HL-60/S4 treated with retinoic acid at 250 ng/mL for 4 days and 3 days (cell line): ENCODE data around the gene PORCN.

Source experiments
- in situ Hi-C: fragments of 300-500 bp; cut with MboI; formaldehyde crosslinking; loops from 2 replicates; pipeline ENCODE4 v1.7.0; 2022; ENCODE audit warnings: low sequenced_read_pairs

Gene PORCN

DNA sequence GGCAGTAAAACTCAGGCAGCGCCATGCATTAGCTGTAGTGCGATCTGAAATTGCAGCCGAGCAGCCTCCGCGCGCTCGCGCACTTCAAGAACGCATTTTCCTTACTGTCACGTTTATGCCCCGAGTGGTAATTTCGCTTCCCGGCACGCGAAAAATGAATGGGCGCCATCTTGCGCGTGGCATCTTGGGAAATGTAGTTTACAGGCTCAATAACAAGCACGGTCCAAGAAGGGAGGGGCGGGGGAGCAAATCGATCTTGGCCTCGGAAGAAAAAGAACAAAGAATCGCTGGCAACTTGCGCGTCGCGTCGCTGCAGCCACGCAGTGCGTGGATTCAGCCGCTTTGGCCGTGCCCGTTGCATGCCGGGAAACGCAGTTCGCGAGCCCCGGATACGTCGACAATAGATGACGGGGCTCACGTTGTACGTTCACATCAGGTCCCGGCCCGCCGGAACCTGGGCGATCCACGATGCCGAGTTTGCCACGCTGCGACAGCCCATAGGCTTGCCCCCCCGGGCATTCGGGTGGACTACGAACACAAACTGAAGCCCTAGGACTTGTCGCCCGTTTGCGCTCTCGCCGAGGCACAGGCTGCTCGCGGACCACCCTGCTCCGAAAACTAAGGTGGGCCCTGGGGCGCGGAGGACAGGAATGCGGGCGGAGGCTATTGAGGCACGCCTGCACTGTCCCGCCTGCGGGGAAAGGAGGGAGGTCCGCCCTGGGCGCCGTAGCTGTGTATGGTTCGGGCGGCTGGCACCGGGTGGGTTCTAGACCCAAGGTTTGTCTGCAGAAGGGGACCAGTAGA, 32.8 kb upstream of the PORCN start, which contains the start of gene FTSJ1:
FTSJ1 (plus strand) TSS at position 426 of the 804 bp plus-strand sequence. CDS start 1,849 bp downstream, outside the sequence.
- in situ Hi-C loops, result loop anchor here (25.0 kb wide), 2 partner anchors 389 to 664 kb away; no protein-coding TSS in a partner anchor

DNA sequence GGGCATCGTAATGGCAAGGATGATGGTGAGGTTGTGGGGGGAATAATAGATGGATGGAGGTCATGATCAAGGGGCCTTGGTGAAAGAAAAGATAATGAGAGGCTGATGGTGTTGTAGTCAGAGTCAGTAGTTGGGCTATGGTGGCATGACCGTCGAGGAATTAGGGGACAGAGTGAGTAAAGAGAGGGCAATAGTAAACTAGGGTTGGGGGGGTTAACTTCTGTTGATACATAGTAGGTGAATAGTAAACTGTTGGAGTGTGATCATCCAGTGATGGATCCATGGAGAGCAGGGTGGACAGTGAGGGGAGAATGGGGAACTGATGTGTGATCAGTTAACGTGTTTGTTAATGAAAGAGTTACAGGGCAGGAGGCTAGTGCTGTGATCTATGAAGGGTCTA, 31.9 kb upstream of the PORCN start:
- in situ Hi-C loops, result loop anchor here (25.0 kb wide), 2 partner anchors 390 to 665 kb away; no protein-coding TSS in a partner anchor

DNA sequence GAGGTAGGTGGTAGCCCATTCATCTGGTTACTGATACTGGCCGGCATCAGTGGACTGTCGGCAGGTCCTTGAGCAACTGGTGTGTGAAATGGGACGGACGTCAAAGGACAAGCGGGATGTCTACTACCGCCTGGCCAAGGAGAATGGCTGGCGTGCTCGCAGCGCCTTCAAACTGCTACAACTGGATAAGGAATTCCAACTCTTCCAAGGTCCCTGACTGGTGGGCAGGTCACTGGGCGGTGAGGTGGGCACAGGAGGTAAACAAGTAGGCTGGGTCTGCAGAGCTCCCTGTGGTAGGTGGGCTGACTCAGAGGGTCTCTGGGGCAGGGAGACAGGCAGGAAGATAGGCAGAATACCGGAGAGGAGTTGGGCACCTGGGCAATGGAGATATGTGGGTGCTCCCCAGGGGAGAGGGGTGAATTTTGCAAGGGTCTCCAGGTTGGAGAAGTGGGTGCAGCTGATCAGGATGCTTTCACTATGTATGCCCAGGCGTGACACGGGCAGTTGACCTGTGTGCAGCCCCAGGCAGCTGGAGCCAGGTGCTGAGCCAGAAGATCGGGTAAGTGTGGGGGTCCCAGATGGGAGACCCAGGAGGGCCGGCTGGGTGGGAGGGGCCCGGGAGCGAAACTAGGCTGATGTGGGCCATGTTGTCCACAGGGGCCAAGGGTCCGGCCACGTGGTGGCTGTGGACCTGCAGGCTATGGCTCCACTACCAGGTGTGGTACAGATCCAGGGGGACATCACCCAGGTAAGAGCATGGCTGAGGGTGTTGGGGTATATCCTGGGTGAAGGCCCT, 30.6 kb upstream of the PORCN start:
- in situ Hi-C loops, result loop anchor here (25.0 kb wide), 2 partner anchors 391 to 666 kb away; no protein-coding TSS in a partner anchor

DNA sequence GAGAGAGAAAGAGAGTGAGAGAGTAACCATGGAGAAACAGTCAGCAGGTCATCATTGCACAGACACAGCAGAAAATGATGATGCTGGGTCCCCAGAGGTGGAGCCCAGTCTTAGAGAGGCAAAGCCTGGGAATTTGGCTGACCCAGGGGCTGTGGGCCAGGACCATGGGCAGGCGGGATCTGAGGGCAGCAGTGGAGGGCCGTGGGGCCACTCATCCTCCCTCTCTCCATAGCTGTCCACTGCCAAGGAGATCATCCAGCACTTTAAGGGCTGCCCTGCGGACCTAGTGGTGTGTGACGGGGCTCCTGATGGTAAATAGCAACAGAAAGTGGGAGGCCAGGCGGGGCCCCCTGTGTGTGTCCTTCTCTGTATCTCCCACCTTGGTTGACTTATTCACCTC, 30.0 kb upstream of the PORCN start:
- in situ Hi-C loops, result loop anchor here (25.0 kb wide), 2 partner anchors 392 to 667 kb away; no protein-coding TSS in a partner anchor

DNA sequence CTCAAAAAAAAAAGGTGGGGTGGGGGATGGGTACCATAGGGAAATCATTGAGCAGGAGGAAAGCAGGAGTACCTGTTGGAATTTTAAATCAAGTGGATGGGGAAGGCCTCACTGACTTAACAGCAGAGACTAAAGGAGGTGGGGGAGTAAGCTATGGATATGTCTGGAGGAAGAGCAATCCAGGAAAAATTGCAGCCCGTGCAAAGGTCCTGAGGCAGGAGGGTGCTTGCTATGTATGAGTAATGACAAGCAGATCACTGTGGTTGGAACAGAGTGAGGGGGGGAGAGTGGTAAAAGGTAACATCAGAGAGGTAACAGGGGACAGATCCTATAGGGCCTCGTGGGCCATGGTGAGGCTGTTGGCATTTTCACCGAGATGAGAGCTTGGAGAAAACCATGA, 28.6 kb upstream of the PORCN start:
- in situ Hi-C loops, result loop anchor here (25.0 kb wide), 2 partner anchors 393 to 668 kb away; no protein-coding TSS in a partner anchor

DNA sequence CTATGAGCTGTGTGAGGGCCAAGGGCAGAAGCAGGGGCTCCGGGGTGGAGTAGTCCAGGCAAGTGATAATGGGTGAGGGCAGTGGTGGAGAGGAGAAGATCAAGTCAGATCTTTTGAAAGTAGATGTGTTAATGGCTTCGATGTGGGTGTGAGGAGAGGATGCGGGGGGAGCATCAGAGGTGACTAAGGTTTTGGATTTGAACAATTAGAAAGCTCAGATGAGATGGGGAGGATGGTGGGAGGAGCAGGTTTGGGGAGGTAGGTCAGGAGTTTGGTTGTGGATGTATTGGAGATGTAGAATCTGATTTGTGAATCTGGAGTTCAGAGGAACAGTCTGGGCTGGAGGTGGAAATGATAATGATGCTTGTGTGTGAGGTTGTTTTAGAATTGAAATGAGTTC, 28.2 kb upstream of the PORCN start:
- in situ Hi-C loops, result loop anchor here (25.0 kb wide), 2 partner anchors 393 to 668 kb away; no protein-coding TSS in a partner anchor

DNA sequence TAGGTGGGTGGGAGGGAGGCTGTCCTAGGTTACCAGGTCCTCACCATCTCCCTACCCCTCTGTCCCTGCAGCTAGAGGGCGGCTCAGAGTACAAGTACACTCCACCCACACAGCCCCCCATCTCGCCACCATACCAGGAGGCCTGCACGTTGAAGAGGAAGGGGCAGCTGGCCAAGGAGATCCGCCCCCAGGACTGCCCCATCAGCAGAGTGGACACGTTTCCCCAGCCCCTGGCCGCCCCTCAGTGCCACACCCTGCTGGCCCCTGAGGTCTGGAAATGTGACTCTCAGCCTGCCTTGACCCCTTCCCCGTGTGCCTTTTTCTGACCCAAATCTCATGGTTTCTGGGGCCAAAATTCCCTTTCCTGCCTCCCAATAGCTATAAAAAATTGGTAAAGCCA, 26.3 kb upstream of the PORCN start:
- in situ Hi-C loops, result loop anchor here (25.0 kb wide), 2 partner anchors 395 to 670 kb away; no protein-coding TSS in a partner anchor

DNA sequence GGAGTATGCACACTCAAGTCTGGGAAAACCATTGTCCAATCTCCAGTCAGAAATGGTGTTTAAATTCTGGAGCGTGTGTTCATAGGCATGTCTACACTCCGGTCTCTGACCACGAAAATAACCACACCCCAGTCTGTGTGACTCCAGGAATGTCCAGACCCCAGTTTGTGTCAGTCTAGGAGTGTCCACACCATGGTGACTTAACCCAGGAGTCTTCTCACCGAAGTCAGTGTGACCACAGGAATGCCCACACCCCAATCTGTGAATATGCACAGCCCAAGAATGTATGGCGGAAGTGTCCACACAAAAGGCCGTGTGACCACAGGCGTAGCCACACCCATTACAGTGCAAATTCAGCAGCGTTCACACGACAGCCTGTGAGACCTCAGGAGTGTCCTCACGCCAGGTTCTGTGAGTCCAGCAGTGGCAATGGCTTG, 21.4 kb upstream of the PORCN start:
- in situ Hi-C loops, result loop anchor here (25.0 kb wide), 2 partner anchors 400 to 675 kb away; no protein-coding TSS in a partner anchor

DNA sequence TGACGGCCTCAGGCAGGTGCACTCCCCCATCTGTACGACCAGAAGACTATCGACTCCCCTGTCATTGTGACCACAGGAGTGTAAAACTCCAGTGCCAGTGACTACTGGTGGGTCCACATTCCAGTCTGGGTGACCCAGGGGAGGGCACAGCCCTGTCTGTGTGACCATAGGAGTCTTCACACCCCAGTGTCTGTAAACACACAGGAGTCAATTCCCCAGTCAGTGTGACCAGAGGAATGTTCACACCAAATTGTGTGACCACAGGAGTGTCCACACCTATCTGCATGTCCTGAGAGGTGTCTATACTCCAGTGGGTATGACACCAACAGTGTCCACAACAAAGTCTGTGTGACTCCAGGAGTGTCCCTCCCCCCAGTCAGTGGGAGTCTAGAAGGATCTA, 20.8 kb upstream of the PORCN start:
- in situ Hi-C loops, result loop anchor here (25.0 kb wide), 2 partner anchors 401 to 676 kb away; no protein-coding TSS in a partner anchor

DNA sequence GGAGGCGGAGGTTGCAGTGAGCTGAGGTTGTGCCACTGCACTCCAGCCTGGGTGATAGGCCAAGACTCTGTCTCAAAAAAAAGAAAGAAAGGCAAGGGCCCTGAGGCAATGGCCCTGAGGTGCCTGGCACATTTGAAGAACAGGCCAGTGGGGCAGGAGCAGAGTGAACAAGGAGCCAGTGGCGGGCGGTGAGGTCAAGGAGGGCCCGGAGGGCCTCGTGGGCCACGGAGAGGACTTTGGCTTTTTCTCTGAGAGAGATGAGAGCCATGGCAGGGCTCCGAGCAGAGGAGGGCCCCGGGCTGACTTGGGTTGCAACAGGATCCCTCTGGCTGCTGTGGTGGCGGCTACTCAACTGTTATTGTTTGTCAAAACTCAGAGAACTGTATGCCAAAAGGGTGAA, 19.5 kb upstream of the PORCN start:
- in situ Hi-C loops, result loop anchor here (25.0 kb wide), 2 partner anchors 402 to 677 kb away; no protein-coding TSS in a partner anchor

DNA sequence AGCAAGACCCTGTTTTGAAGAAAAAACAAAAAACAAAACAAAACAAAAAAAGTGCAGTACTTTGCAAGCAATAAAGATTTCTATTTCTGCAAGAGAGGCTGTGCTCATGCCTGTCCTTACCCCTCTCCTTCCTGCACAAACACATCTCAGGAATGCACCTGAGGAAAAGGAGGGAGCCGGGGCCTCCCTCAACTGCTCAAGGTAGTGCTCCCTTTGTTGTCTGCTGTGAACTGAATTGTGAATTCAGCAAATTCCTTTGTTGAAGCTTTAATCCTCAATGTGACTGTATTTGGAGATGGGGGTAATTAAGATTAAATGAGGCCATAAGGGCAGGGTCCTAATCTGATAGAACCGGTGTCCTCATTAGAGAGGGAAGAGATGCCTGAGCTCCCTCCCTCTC, 18.9 kb upstream of the PORCN start:
- in situ Hi-C loops, result loop anchor here (25.0 kb wide), 2 partner anchors 403 to 678 kb away; no protein-coding TSS in a partner anchor

DNA sequence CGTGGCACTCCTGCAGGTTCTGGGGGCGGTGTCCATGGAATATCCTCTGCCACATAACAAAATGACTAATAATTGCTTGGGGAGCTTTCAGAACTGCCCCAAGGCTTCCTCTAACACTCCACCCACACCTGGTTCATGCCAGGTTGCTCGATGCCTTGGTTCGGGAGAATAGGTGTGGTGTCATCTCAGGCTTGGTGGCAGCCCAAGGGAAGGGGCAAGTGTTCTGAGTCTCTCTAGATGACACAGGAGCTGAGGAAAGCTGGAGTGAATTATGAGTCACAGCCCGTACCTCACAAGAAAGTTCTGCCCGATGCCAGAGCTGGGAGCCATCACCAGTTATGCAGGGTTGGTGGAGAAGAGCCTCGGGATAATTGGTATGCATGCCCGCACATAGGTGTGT, 18.1 kb upstream of the PORCN start:
- in situ Hi-C loops, result loop anchor here (25.0 kb wide), 2 partner anchors 403 to 678 kb away; no protein-coding TSS in a partner anchor

DNA sequence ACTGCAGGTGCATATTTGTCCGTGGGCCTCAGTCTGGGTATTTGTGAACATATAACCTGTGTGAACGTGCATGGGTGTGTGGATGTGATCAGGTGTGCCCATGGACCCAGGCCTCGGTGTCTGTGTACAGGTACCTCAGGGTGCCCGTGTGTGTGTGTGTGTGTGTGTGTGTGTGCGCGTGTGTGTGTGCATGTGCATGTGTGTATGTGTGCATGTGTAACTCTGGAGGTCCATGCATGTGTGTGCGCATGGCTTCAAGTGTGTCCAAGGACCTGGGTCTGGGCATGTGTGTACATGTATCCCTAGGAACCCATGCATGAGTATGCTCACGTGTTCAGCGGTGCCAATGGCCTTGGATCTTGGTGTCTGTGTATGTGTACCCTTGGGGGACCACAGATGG, 17.0 kb upstream of the PORCN start:
- in situ Hi-C loops, result loop anchor here (25.0 kb wide), 2 partner anchors 405 to 680 kb away; no protein-coding TSS in a partner anchor

DNA sequence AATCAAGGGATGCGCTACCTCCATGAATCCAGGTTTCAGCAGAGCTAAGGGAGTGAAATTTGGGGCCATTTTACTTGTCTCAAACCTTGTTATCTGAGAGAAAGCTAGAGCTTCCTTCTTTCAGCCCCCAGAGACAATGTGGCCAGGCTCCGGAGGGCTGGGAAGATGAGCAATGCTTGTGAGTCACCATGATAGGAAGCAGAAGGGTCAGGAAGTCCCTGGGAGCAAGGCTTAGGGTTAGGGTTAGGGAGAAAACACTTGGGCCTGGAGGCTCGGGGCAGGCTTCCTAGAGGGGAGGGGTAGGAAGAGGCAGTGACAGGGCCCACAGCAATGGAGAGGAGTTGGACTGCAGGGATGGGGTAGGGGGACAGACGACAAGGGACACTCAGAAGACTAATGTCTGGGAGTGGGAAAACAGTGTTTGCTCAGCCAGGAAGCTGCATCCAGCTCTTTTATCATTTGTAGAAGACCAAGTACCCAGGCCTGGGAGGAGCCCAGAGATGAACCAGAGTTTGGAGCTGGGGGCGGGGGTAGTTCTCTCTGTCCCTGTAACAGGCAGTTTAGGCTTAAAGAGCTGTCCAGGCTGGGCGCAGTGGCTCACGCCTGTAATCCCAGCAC, 16.4 kb upstream of the PORCN start:
- in situ Hi-C loops, result loop anchor here (25.0 kb wide), 2 partner anchors 405 to 680 kb away; no protein-coding TSS in a partner anchor

DNA sequence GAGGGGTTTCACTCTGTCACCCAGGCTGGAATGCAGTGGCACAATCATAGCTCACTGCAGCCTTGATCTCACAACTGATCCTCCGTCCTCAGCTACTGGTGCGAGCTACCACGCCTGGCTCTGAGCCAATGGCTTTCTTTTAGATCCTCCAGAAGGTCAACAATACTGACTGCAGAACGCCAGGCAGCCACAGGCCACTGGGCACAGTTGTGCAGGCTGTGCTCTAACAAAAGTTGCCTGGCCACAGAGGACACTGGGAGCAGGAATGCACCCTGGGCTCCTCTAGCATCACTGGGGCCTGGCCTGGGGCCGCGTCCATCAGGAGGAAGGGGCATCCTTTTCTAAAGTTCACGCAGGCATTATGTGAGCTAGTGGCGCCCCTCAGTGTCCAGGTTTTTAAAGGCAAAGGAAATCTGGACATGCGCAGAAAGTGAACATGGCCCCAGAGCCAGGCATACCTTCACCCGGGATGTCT, 14.9 kb upstream of the PORCN start:
- in situ Hi-C loops, result loop anchor here (25.0 kb wide), 2 partner anchors 407 to 682 kb away; no protein-coding TSS in a partner anchor

DNA sequence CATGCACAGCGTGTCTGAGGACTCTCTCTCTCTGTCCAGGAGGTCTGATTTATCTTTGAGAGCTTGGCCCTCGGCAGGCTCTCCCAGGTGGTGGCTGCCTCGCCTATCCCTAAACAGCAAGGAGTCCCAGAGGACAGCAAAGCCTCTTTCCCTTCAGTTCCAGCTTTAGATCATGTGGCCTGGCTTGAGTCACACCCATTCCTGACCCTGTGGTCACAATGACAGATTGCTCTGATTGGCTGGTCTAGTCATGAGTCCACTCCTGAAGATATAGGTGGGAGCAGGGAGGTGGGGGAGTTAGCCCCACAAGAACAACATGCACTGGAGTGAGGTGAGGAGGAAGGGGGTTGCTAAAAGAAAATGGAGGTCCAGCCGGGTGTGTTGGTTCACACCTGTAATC, 12.1 kb upstream of the PORCN start:
- in situ Hi-C loops, result loop anchor here (25.0 kb wide), 2 partner anchors 409 to 684 kb away; no protein-coding TSS in a partner anchor

DNA sequence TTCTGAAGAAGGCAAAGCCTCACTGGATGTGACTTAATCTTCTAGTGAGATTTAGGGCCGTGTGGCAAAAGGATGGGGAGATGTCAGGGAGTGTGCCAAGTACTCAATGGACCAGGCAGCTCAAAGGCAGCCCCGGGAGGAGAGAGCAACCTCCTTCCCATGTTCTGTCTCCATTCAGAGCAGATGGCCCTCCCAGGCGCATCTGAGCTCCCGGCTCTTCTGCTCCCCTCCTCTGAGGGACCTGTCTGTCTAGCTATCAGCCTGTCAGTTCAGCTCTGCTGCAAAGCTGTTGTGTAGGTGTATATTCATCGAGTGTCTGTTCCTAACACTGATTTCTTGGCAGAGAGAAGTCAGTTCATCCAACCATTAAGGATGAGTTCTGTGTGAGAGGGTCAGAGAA, 10.9 kb upstream of the PORCN start:
- in situ Hi-C loops, result loop anchor here (25.0 kb wide), 2 partner anchors 411 to 686 kb away; no protein-coding TSS in a partner anchor

DNA sequence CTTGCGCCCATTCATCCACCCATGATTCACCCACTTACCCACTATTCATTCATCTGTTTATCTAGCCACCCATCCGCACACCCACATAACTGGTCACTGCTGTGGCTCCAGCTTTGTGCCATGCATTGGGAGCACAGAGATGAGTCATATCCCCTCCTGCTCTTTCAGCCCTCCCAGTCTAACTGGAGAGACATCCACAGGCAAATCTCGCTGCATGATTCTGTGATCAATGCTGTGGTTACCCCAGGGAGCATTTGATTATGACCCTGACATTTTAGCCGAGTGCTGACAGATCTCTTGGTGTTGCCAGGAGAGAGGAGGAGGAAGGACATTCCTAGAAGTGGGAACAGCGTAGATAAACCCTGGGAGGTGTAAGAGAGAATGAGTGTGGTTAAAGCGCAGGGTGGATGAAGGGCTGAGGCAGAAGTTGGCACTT, 10.4 kb upstream of the PORCN start:
- in situ Hi-C loops, result loop anchor here (25.0 kb wide), 2 partner anchors 411 to 686 kb away; no protein-coding TSS in a partner anchor

DNA sequence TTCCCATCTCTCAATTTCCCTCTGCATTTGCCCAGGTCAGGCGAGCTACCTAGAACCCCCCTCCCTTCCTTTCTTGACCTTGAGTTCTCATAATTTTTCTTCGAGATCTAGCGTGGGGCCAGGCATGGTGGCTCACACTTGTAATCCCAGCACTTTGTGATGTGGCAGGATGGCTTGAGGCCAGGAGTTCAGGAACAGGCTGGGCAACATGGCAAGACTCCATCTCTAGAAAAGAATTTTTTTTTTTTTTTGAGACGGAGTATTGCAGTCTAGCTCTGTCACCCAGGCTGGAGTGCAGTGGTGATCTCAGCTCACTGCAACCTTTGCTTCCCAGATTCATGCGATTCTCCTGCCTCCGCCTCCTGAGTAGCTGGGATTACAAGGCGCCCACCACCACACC, 4.5 kb upstream of the PORCN start:
- in situ Hi-C loops, result no loop called here

DNA sequence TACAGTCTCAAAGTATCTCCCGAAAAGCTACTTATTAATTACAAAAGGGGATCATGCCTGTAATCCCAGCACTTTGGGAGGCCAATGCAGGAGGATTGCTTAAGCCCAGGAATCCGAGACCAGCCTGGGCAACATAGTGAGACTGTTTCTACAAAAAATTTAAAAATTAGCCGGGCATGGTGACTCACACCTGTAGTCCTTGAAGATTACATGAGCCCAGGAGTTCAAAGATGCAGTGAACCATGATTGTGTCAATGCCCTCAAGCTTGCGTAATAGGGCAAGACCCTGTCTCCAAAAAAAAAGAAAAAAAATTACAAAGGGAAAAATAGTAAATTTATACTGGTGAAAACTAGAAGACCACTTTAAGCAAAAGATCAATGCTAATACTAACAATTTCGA, 3.3 kb upstream of the PORCN start:
- in situ Hi-C loops, result no loop called here
